ENCODE results near the gene TSPEAR.
"Not testable (repeated sequence)": the region's sequence is repeated elsewhere in the genome, so short reads cannot be mapped to it uniquely, and the experiment has no call there.

The TSPEAR gene

GRCh38 chr21:44627181-44627822 lies 84.1 kb downstream of the TSPEAR start:
- not testable (repeated sequence) for DNase-seq (ENCODE audit: low spot score)

GRCh38 chr21:44626673-44627143 lies 84.7 kb downstream of the TSPEAR start, which contains the start of gene KRTAP10-9:
KRTAP10-9 (plus strand) TSS chr21:44627093; CDS start chr21:44627172, 79 bp downstream.
- no peak for DNase-seq (ENCODE audit: low spot score)

- no peak for DNase-seq (ENCODE audit: low spot score)
These were observed 85.1 kb downstream of the TSPEAR start for GRCh38 chr21:44626262-44626661.

GRCh38 chr21:44625756-44626155 lies 85.6 kb downstream of the TSPEAR start:
- no peak for DNase-seq (ENCODE audit: low spot score)

- DNase-seq (ENCODE audit: low spot score): no peak
These were observed 87.8 kb downstream of the TSPEAR start for GRCh38 chr21:44623575-44623974.

GRCh38 chr21:44619886-44620285 lies 91.5 kb downstream of the TSPEAR start:
- DNase-seq (ENCODE audit: low spot score): no peak

- DNase-seq (ENCODE audit: low spot score): no peak
These were observed 92.5 kb downstream of the TSPEAR start for GRCh38 chr21:44618909-44619308.

- DNase-seq (ENCODE audit: low spot score): no peak
These were observed 92.9 kb downstream of the TSPEAR start for GRCh38 chr21:44618504-44618903.

- no peak for DNase-seq (ENCODE audit: low spot score)
These were observed 94.3 kb downstream of the TSPEAR start for GRCh38 chr21:44617071-44617501.

GRCh38 chr21:44616591-44616926 lies 94.8 kb downstream of the TSPEAR start:
- DNase-seq (ENCODE audit: low spot score): no peak

GRCh38 chr21:44615911-44616590 lies 95.3 kb downstream of the TSPEAR start:
- DNase-seq (ENCODE audit: low spot score): no peak

GRCh38 chr21:44615466-44615865 lies 95.9 kb downstream of the TSPEAR start:
- no peak for DNase-seq (ENCODE audit: low spot score)

- DNase-seq (ENCODE audit: low spot score): no peak
These were observed 96.4 kb downstream of the TSPEAR start for GRCh38 chr21:44614961-44615391.

- no peak for DNase-seq (ENCODE audit: low spot score)
These were observed 97.2 kb downstream of the TSPEAR start for GRCh38 chr21:44614161-44614631.

GRCh38 chr21:44613386-44614155 lies 97.8 kb downstream of the TSPEAR start:
- DNase-seq (ENCODE audit: low spot score): no peak

GRCh38 chr21:44612669-44613229 lies 98.6 kb downstream of the TSPEAR start:
- no peak for DNase-seq (ENCODE audit: low spot score)

- DNase-seq (ENCODE audit: low spot score): no peak
These were observed 99.3 kb downstream of the TSPEAR start, which contains the start of gene KRTAP10-8 for GRCh38 chr21:44612029-44612486. KRTAP10-8 (plus strand) TSS chr21:44612079; CDS start chr21:44612101, 22 bp downstream.

GRCh38 chr21:44611551-44611950 lies 99.8 kb downstream of the TSPEAR start:
- no peak for DNase-seq (ENCODE audit: low spot score)

- not testable (repeated sequence) for DNase-seq (ENCODE audit: low spot score)
These were observed 101.1 kb downstream of the TSPEAR start for GRCh38 chr21:44610157-44610843.

- DNase-seq (ENCODE audit: low spot score): no peak
These were observed 102.2 kb downstream of the TSPEAR start for GRCh38 chr21:44609193-44609592.

GRCh38 chr21:44606495-44606894 lies 104.9 kb downstream of the TSPEAR start:
- no peak for DNase-seq (ENCODE audit: low spot score)

Data from AG08395 (cell line).